ENCODE data around the gene AFF3.

AFF3 gene

DNA sequence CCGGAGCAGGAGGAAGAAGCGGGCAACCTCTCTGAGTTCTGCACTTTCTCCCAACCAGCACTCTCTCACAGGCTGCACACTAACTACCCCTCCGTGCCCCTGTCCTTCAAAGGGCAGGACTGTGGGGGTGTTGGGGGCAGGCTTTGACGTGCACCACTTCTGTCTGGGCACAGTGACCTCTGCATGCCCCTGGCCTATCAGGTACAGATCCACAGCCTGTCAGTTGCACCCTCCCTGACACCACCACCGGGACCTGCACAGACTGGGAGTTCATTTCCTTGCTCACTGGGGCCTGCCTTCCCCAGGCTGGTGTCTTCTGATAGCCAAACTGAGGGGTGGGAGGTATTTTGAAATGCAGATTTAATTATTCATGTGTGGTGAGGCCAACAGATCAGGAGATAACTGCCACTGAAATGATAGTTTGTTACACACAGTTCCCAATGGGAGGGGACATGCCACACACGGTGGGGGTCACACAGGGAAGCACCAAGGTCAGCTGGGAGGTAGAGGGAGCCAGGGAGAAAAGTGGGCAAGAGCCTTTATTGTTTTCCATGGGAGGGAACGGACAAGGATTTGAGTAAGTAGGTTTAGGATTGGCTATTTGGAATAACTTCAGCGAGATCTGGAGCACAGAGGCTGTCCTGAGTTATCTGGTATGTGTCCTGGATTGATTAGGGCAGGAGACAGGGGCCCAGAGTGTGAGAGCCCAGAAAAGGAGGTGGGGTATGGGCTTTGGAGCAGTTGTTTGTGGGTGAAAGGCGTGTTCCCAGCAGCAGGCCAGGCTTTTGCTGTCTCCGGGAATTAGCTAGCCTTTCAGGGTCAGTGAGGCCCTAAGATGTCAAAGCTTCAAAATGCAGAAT, 251.6 kb downstream of the AFF3 start:
- no peak for TF ChIP-seq CTCF (IDR thresholded peaks at IDR 0.05)
- Histone ChIP-seq H3K4me3 (ENCODE audit: low read depth in 1 of 2, low read length in 1 of 2) (no peak overlapping the region), H3K4me1 (ENCODE audit: control insufficient read depth in 1 of 2, insufficient read depth in 1 of 2, low read depth in 1 of 2, low read length in 1 of 2) (no peaks in the 10 kb centered on the region), H3K9me3 (no peaks in the 10 kb centered on the region), H3K36me3 (no peaks in the 10 kb centered on the region), H3K27ac (no peak overlapping the region), H3K27me3 (no peaks in the 10 kb centered on the region)

DNA sequence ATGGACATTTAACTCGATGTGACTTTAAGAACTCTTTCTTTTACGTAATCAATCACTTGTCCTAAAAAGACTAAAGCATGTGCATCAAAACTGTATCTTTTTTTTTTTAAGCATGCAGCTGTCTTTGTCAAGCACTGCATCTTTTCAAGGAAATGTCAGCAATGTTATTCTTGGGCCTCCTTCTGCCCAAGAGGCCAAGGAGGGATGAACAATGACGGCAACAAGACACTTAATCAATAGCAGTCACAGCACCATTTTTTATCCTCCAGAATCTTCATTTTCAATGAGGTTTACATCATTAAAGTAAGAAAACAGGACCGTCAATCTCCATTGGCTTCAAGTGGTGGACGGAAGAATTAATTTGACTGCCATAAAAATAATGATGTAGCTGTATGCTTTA, 253.8 kb downstream of the AFF3 start:
- Histone ChIP-seq H3K4me1 (ENCODE audit: control insufficient read depth in 1 of 2, insufficient read depth in 1 of 2, low read depth in 1 of 2, low read length in 1 of 2) (no peaks in the 10 kb centered on the region), H3K27ac (no peak overlapping the region), H3K9me3 (no peaks in the 10 kb centered on the region), H3K4me3 (ENCODE audit: low read depth in 1 of 2, low read length in 1 of 2) (no peak overlapping the region), H3K36me3 (no peaks in the 10 kb centered on the region), H3K27me3 (no peaks in the 10 kb centered on the region)
- no peak for TF ChIP-seq CTCF (IDR thresholded peaks at IDR 0.05)

DNA sequence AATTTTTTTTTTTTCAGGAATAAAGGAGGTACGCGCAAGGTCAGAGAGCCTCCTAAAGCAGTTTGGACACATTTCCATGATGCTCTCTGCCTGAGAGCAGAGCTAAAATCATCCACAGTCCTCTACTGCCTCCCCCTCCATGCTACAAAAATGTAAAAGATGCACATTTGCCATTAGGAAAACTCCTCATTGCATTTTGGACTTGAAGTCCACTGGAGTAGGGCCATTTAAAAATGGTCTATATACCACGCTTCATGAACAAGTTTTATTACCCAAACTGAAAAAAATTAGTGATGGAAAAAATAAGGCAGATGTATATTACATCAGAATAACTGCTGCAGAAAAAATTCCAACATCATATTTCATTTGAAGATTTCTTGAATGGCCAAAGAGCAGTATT, 256.0 kb downstream of the AFF3 start:
- no peak for TF ChIP-seq CTCF (IDR thresholded peaks at IDR 0.05)
- no peak overlapping the region for H3K27ac ChIP-seq
- no peaks in the 10 kb centered on the region for H3K9me3 ChIP-seq
- no peaks in the 10 kb centered on the region for H3K36me3 ChIP-seq
- H3K4me1 ChIP-seq (ENCODE audit: control insufficient read depth in 1 of 2, insufficient read depth in 1 of 2, low read depth in 1 of 2, low read length in 1 of 2) = no peaks in the 10 kb centered on the region
- no peaks in the 10 kb centered on the region for H3K27me3 ChIP-seq
- no peak overlapping the region for H3K4me3 ChIP-seq (ENCODE audit: low read depth in 1 of 2, low read length in 1 of 2)

- Histone ChIP-seq H3K4me3 (ENCODE audit: low read depth in 1 of 2, low read length in 1 of 2) (no peak overlapping the region), H3K9me3 (no peaks in the 10 kb centered on the region), H3K27me3 (no peaks in the 10 kb centered on the region), H3K36me3 (no peaks in the 10 kb centered on the region), H3K27ac (no peak overlapping the region), H3K4me1 (ENCODE audit: control insufficient read depth in 1 of 2, insufficient read depth in 1 of 2, low read depth in 1 of 2, low read length in 1 of 2) (peaks cover 3 to 6% of the 10 kb centered on the region in 2 experiments)
- no peak for TF ChIP-seq CTCF (IDR thresholded peaks at IDR 0.05)
Observed at GRCh38 chr2:99883358-99883757, 259.0 kb downstream of the AFF3 start.

GRCh38 chr2:99881901-99882591, 260.3 kb downstream of the AFF3 start:
- no peak for TF ChIP-seq CTCF (IDR thresholded peaks at IDR 0.05)
- Histone ChIP-seq H3K36me3 (no peaks in the 10 kb centered on the region), H3K4me1 (ENCODE audit: control insufficient read depth in 1 of 2, insufficient read depth in 1 of 2, low read depth in 1 of 2, low read length in 1 of 2) (peaks cover 11 to 19% of the 10 kb centered on the region in 2 experiments), H3K4me3 (ENCODE audit: low read depth in 1 of 2, low read length in 1 of 2) (no peak overlapping the region), H3K9me3 (no peaks in the 10 kb centered on the region), H3K27ac (no peak overlapping the region), H3K27me3 (no peaks in the 10 kb centered on the region)
